BLaER1 treated with 17β-estradiol and CSF1 and Interleukin-3, amounts not matched to agents 10 nM and 100 nM (cell line): ENCODE data around the gene LGALS3.

Source experiments
- H3K27ac ChIP-seq, 11 experiments: shearing (Covaris generic); formaldehyde crosslinking; 2 replicates each; pipeline ENCODE4 v1.8.1; 2022
- H3K27me3 ChIP-seq, 11 experiments: shearing (Covaris generic); formaldehyde crosslinking; 2 replicates each; pipeline ENCODE4 v1.8.1; 2022
- H3K36me3 ChIP-seq, 11 experiments: shearing (Covaris generic); formaldehyde crosslinking; 2 replicates each; pipeline ENCODE4 v1.8.1; 2022
- H3K4me1 ChIP-seq, 10 experiments: shearing (Covaris generic); formaldehyde crosslinking; 2 replicates each; pipeline ENCODE4 v1.8.1; 2022
- H3K4me2 ChIP-seq, 11 experiments: shearing (Covaris generic); formaldehyde crosslinking; 2 replicates each; pipeline ENCODE4 v1.8.1; 2022
- H3K4me3 ChIP-seq, 10 experiments: shearing (Covaris generic); formaldehyde crosslinking; 2 replicates each; pipeline ENCODE4 v1.8.1; 2022
- H3K9ac ChIP-seq, 11 experiments: shearing (Covaris generic); formaldehyde crosslinking; 2 replicates each; pipeline ENCODE4 v1.8.1; 2022
- H3K9me3 ChIP-seq, 11 experiments: shearing (Covaris generic); formaldehyde crosslinking; replicated peaks in 1 of 11; 2 replicates each; pipeline ENCODE4 v1.8.1; 2022
- H4K20me1 ChIP-seq, 11 experiments: shearing (Covaris generic); formaldehyde crosslinking; 2 replicates each; pipeline ENCODE4 v1.8.1; 2022
- Cebpa-rat ChIP-seq, 11 experiments: shearing (Covaris generic); IDR thresholded peaks; 2 replicates each; pipeline ENCODE4 v1.8.1; 2022

The LGALS3 gene

DNA sequence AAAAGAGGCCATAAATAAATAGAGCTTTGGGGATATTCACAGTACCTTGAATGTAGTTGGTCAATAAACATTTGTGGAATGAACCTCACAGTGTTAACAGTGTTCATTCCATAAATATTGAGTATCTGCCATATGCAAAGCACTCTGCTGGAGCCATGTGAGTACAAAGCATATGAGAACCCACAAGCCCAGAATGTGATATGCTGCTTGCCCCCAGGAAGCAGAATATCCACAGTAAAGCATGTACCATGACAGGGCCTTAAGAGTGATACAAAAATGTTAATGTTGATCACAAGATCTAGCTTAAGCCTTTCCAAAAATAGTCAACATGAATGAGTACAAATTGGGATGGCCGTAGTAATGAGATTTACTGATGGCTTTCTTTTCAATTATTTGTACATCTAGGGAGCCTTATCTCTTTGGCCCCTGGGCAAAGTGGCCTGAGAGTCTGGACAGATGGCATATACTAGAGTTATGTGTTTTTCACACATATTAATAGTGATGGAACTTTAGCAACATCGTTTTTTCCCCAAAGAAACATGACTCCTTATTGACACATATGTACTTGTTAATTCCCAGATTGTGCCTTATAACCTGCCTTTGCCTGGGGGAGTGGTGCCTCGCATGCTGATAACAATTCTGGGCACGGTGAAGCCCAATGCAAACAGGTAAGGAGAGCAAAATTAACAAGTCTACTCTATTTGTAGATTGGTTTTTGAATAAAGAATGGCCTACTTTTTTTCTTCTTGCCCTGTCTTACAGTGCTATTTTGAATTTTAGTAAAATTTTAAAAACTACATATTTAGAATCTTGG is 10.9 kb downstream of the LGALS3 start:
- Histone ChIP-seq H3K27ac (no peak overlapping the region), H3K9ac (no peak overlapping the region), H3K4me2 (no peak overlapping the region), H4K20me1 (peaks cover 0 to 100% (median 0%) of the 10 kb centered on the region in 11 experiments; a peak in 6 of 22 replicates), H3K4me3 (no peak overlapping the region), H3K9me3 (no peaks in the 10 kb centered on the region), H3K36me3 (peaks cover 36 to 98% (median 54%) of the 10 kb centered on the region in 11 experiments), H3K27me3 (no peaks in the 10 kb centered on the region), H3K4me1 (peaks cover 0 to 43% (median 0%) of the 10 kb centered on the region in 10 experiments; a peak in 4 of 20 replicates)
- TF ChIP-seq Cebpa-rat (IDR thresholded peaks at IDR 0.05) = no peak

DNA sequence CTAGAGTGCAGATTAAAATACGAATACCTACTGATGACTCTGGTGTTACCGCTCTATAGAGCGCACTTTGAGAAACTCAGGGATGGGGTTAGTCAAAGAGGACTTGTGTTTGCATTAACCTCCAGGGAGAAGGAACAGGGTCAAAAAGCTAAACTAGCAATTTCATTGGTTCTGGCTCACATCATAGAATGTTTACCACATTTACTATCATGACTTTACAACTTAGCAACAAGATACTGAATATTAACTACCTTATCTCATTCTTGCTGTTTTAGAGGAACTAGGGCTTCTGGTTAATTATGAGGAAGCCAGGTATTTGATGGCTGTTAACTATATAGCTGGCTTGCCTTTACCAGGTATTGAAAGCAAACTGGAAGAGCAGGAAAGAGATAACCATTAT is 12.8 kb downstream of the LGALS3 start:
- Histone ChIP-seq H3K27me3 (no peaks in the 10 kb centered on the region), H3K9me3 (no peaks in the 10 kb centered on the region), H3K36me3 (peaks cover 53 to 100% (median 73%) of the 10 kb centered on the region in 11 experiments), H3K4me3 (no peak overlapping the region), H3K9ac (no peak overlapping the region), H3K4me2 (no peak overlapping the region), H4K20me1 (peaks cover 0 to 99% (median 0%) of the 10 kb centered on the region in 11 experiments; a peak in 6 of 22 replicates), H3K27ac (no peak overlapping the region), H3K4me1 (peaks cover 0 to 29% (median 0%) of the 10 kb centered on the region in 10 experiments; a peak in 4 of 20 replicates)
- no peak for TF ChIP-seq Cebpa-rat (IDR thresholded peaks at IDR 0.05)

DNA sequence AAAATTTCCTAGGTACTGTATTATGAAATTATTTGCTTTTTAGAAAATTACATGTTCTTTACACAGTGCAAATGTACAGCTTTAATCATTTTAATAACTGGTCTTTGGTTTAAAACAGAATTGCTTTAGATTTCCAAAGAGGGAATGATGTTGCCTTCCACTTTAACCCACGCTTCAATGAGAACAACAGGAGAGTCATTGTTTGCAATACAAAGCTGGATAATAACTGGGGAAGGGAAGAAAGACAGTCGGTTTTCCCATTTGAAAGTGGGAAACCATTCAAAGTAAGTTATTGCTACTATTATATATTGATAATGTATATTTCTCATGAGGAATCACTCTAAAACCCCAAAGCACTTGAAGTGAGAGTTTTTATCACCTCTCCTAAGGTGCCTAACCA is 13.4 kb downstream of the LGALS3 start:
- Histone ChIP-seq H3K9ac (no peak overlapping the region), H3K4me1 (peaks cover 0 to 22% (median 0%) of the 10 kb centered on the region in 10 experiments; a peak in 4 of 20 replicates), H3K4me2 (no peak overlapping the region), H3K4me3 (no peak overlapping the region), H3K27me3 (no peaks in the 10 kb centered on the region), H4K20me1 (peaks cover 0 to 96% (median 0%) of the 10 kb centered on the region in 11 experiments; a peak in 6 of 22 replicates), H3K9me3 (no peaks in the 10 kb centered on the region), H3K36me3 (peaks cover 59 to 100% (median 80%) of the 10 kb centered on the region in 11 experiments), H3K27ac (no peak overlapping the region)
- no peak for TF ChIP-seq Cebpa-rat (IDR thresholded peaks at IDR 0.05)

DNA sequence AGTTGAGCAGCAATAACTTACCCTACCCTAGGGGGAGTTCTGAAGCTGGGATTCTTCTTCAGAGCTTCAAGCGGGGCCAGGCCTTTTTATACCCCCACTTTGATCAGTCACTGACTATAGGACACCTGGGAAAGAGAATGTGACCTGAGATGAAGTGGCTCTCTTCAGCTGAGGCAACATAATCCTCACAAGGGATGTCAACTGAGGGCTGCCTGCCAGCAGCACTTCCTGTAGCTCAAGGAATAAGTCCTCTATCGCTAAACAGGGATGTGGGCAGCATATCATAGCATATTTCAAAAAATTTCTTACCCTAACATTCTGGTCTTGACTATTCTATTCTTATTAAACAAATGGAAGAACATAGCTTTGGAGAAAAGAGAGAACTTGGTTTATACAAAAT is 17.4 kb downstream of the LGALS3 start:
- Histone ChIP-seq H4K20me1 (peaks cover 0 to 56% (median 0%) of the 10 kb centered on the region in 11 experiments; a peak in 4 of 22 replicates), H3K4me2 (no peak overlapping the region), H3K4me1 (no peaks in the 10 kb centered on the region), H3K4me3 (no peak overlapping the region), H3K27me3 (no peaks in the 10 kb centered on the region), H3K9ac (no peak overlapping the region), H3K27ac (no peak overlapping the region), H3K36me3 (peaks cover 57 to 100% (median 92%) of the 10 kb centered on the region in 11 experiments), H3K9me3 (no peaks in the 10 kb centered on the region)
- TF ChIP-seq Cebpa-rat (IDR thresholded peaks at IDR 0.05) = no peak

DNA sequence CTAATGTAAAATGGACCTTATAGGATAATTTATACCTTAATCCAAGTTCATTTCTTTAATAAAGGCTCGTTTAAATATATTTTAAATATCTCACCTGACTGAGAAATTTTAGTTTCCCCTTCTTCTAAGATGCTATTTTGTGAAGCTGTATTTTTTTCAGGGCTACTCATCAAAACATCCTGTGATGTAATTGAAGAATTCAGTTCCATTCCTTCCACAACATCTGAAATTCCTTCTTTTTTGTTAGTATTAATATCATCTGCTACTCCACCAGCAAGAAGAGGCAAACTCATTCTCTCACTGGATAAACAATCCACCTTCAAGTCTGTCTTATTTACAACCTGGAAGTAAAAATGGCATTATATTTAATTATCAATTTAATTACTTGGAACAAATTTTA is 22.5 kb downstream of the LGALS3 start:
- Histone ChIP-seq H3K9me3 (no peaks in the 10 kb centered on the region), H3K27ac (no peak overlapping the region), H3K27me3 (no peaks in the 10 kb centered on the region), H3K4me3 (no peak overlapping the region), H3K4me2 (no peak overlapping the region), H3K36me3 (peaks cover 6 to 100% (median 96%) of the 10 kb centered on the region in 11 experiments; a peak in 21 of 22 replicates), H3K9ac (no peak overlapping the region), H4K20me1 (peaks cover 0 to 6% (median 0%) of the 10 kb centered on the region in 11 experiments; a peak in 3 of 22 replicates), H3K4me1 (no peaks in the 10 kb centered on the region)
- TF ChIP-seq Cebpa-rat (IDR thresholded peaks at IDR 0.05) = no peak

DNA sequence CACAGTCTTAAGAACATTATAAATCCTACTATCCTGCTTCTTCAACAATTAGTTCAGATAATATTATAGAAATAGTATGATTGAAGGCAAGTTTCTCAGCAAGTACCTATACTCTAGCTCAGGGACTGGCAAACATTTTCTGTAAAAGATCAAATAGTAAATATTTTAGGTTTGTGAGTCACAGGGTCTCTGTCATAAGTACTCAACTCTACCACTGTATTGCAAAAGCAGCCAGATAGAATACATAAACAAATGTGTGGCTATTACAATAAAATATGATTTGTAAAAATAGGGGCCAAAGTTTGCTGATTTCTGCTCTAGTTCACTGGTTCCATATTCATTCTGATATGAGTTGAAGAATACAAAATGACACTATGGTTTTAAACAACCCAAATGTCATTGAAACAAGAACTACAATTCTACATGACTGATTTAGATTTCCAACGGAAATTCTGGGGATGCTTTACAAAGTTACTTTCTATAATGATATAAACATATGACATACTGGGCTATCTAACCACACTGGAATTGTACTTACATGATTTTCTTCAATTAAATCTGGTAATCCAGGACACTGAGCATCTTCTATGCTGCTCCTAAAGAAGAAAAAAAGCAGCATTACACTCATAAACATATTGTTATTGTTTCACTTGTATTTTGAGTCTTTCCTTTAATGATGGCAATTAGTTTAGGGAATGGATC is 23.2 kb downstream of the LGALS3 start:
- Histone ChIP-seq H3K9me3 (no peaks in the 10 kb centered on the region), H3K4me3 (no peak overlapping the region), H3K27ac (no peak overlapping the region), H3K4me1 (no peaks in the 10 kb centered on the region), H3K27me3 (no peaks in the 10 kb centered on the region), H3K9ac (no peak overlapping the region), H3K36me3 (peaks cover 0 to 100% (median 96%) of the 10 kb centered on the region in 11 experiments; a peak in 20 of 22 replicates), H4K20me1 (no peaks in the 10 kb centered on the region; a peak in 1 of 22 replicates), H3K4me2 (no peak overlapping the region)
- no peak for TF ChIP-seq Cebpa-rat (IDR thresholded peaks at IDR 0.05)

DNA sequence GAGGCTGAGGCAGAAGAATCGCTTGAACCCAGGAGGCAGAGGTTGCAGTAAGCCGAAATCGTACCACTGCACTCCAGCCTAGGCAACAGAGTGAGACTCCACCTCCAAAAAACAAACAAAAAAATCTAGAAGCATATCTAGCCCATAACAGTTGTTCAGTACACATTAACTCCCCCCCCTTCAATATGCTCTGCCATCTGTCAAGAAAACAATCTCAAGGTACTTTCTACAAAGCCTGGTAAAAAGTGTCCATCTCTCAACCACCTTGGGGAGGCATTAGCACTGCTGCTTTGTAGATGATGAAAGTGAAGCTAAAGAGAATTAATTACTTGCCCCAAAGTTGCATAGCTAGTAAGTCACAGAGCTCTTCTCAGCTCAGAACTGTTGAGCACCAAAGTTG is 24.9 kb downstream of the LGALS3 start:
- Histone ChIP-seq H3K27ac (no peak overlapping the region), H3K4me1 (peaks cover 0 to 7% (median 0%) of the 10 kb centered on the region in 10 experiments; a peak in 2 of 20 replicates), H3K27me3 (no peaks in the 10 kb centered on the region), H3K9ac (no peak overlapping the region), H3K4me2 (no peak overlapping the region), H3K9me3 (no peaks in the 10 kb centered on the region), H3K36me3 (peaks cover 0 to 100% (median 96%) of the 10 kb centered on the region in 11 experiments; a peak in 19 of 22 replicates), H3K4me3 (no peak overlapping the region), H4K20me1 (no peaks in the 10 kb centered on the region)
- TF ChIP-seq Cebpa-rat (IDR thresholded peaks at IDR 0.05) = no peak

DNA sequence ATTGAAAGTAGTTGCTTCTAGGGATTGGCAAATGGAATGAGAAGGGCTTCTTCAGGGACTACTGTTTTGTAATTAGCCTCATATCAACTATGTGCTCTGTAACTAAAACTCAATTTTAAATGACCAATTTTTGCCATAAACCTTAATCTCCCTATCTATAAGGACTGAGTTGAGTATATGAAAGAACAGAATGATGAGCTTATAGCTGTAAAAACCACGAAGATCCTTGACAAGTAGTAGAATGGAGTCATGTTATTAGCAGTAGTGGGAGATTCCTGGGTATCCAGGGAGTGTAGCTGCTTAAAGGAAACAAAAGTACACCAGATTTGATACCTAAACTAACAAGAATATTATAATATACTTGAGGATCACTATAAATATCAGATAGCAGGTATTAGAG is 28.0 kb downstream of the LGALS3 start:
- Histone ChIP-seq H3K36me3 (peaks cover 0 to 99% (median 93%) of the 10 kb centered on the region in 11 experiments; a peak in 19 of 22 replicates), H3K27me3 (no peaks in the 10 kb centered on the region), H4K20me1 (no peaks in the 10 kb centered on the region), H3K4me3 (no peak overlapping the region), H3K9me3 (no peaks in the 10 kb centered on the region), H3K9ac (no peak overlapping the region), H3K27ac (no peak overlapping the region), H3K4me1 (peaks cover 0 to 7% (median 0%) of the 10 kb centered on the region in 10 experiments; a peak in 2 of 20 replicates), H3K4me2 (no peak overlapping the region)
- TF ChIP-seq Cebpa-rat (IDR thresholded peaks at IDR 0.05) = no peak

DNA sequence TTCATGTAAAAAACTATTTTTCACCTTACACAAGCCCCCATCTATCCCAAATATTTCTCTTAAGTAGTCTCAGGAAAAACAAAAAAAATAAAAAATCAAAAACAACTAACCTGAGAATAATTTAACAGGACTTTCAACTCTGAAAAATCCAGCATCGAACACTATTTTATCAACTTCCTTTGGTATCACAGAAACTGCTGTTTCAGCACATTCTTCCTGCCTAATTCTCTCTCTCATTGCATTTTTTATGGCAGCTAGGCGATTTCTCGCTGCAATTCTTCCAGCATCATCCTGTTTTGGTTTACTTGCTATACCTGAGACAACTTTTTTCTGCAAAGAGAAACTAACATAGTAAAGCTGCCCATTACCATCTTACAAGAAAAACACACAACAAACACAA is 29.4 kb downstream of the LGALS3 start:
- no peaks in the 10 kb centered on the region for H3K27me3 ChIP-seq
- H3K36me3 ChIP-seq = peaks cover 0 to 98% (median 92%) of the 10 kb centered on the region in 11 experiments; a peak in 19 of 22 replicates
- no peak for TF ChIP-seq Cebpa-rat (IDR thresholded peaks at IDR 0.05)

More for the DNA sequence above, 29.4 kb downstream of the LGALS3 start:
- Histone ChIP-seq H3K4me3 (no peak overlapping the region), H3K9ac (no peak overlapping the region), H3K9me3 (no peaks in the 10 kb centered on the region), H3K4me2 (no peak overlapping the region), H3K27ac (no peak overlapping the region), H4K20me1 (no peaks in the 10 kb centered on the region), H3K4me1 (peaks cover 0 to 7% (median 0%) of the 10 kb centered on the region in 10 experiments; a peak in 2 of 20 replicates)
